ENCODE data around the gene BRD1.

DNA sequence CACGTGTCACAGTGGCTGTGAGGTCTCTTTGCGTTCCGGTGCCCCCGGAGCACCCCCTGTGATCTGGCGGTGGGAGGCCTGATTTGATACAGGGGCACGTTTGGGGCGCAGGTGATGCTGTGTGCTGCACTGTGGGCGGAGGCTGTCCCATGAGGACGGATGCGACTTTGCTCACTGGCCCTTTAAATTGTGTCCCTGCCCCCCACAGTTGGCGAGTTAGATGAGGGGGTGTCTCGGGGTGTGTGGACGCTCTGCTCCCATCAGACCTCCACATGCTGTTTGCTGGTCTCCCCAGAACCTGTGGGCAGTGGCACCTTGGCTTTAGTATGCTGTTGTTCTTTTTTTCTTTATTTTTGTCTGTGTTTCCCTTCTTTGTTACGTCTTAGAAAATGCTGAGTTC lies 31.2 kb upstream of the BRD1 start:
- TF ChIP-seq, protein P1, sequence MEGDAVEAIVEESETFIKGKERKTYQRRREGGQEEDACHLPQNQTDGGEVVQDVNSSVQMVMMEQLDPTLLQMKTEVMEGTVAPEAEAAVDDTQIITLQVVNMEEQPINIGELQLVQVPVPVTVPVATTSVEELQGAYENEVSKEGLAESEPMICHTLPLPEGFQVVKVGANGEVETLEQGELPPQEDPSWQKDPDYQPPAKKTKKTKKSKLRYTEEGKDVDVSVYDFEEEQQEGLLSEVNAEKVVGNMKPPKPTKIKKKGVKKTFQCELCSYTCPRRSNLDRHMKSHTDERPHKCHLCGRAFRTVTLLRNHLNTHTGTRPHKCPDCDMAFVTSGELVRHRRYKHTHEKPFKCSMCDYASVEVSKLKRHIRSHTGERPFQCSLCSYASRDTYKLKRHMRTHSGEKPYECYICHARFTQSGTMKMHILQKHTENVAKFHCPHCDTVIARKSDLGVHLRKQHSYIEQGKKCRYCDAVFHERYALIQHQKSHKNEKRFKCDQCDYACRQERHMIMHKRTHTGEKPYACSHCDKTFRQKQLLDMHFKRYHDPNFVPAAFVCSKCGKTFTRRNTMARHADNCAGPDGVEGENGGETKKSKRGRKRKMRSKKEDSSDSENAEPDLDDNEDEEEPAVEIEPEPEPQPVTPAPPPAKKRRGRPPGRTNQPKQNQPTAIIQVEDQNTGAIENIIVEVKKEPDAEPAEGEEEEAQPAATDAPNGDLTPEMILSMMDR (conservative IDR thresholded peaks at IDR 0.05 in 1 of 2, IDR thresholded peaks at IDR 0.05 in 1 of 2; ENCODE audit: extremely low read depth in 1 of 2, insufficient read depth in 1 of 2, low read depth in 1 of 2, low read length in 2 of 2): no peak
- no peak for TF ChIP-seq EZH2 (IDR thresholded peaks at IDR 0.05; ENCODE audit: borderline replicate concordance, low read length)
